ENCODE data around the gene EDC3.

The EDC3 gene

DNA sequence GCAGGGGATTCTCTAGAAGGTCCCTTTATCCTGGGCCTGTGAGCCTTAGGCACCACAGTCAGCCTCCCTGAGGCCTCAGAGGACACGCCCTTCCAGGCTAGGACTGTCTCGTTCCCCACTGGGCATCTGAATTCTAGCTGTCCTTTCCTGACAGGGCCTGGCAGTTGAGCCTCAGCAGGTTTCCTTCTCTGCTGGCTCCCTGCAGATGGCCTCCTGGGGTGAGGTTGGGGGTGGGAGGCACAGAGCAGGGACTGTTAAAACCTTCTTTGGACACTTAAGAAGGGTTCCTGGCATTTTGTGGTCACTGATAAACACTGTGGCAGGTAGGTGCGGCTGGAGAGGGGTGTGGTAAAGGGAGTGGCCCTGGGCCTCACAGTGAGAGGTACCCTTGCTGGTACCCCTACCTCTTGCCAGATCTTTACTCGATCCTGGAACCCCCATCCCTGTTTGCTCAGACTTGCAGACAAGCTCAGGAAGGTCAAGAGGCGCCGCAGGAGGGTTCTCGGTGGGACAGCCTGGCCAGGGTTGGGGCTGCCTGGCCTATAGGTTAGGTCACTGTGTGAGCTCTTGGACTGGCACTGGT, 71.7 kb downstream of the EDC3 start:
- H3K4me3 ChIP-seq = no peak overlapping the region
- no peak for DNase-seq (ENCODE audit: low spot score in 2 of 2)
- in situ Hi-C loops (cut with MboI; ENCODE audit: low sequenced_read_pairs) = loop anchor here (5.0 kb wide), 2 partner anchors 252 to 333 kb away; partner anchors contain the start of gene RPP25
- no peaks in the 10 kb centered on the region for H3K4me1 ChIP-seq
- no peaks in the 10 kb centered on the region for H3K9me3 ChIP-seq
- no peaks in the 10 kb centered on the region for H3K27me3 ChIP-seq (ENCODE audit: low read depth)
- H3K36me3 ChIP-seq (replicated peaks) = peaks cover 100% of the 10 kb centered on the region

DNA sequence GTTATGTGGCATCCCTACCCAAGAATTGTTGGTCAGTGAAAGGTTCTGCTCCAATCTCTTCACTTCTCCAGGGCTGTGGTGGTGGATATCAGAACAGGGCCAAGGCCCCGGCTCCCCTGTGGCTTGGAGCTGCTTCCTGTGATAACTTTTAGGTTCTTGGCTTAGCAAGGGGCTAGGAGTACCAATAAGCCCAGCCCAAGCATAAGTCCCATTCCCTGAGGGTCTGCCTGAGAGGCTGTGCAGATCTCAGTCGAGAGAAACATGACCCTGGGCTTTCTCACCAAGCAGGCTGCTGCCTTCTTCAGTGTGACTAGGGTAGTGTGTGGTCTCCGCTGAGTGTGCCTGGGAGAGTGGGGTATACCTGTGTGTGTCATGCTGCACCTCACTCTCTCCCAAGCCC, 73.1 kb downstream of the EDC3 start:
- in situ Hi-C loops (cut with MboI; ENCODE audit: low sequenced_read_pairs) = loop anchor here (5.0 kb wide), 2 partner anchors 250 to 335 kb away; partner anchors contain the start of gene RPP25
- no peak for DNase-seq (ENCODE audit: low spot score in 2 of 2)

DNA sequence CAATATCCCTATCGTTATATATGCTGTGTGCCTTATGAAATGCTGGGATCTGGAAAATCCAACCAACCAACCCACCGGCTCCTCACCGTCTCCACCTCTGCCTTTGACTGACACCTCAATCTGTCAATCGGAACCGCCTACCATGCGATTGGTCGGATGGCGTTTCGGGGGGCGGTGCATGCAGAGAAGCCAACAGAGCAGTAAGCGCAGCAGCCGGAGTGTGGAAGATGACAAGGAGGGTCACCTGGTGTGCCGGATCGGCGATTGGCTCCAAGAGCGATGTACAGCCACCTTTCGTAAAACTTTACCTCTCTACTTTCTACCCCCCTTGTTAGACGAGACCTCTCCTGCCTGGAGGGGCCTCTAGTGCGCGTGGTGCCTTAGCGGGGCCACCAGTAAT, 73.9 kb downstream of the EDC3 start:
- Histone ChIP-seq H3K9me3 (no peaks in the 10 kb centered on the region), H3K4me1 (peaks cover 8% of the 10 kb centered on the region), H3K36me3 (replicated peaks) (peaks cover 99% of the 10 kb centered on the region), H3K4me3 (no peak overlapping the region), H3K27me3 (ENCODE audit: low read depth) (no peaks in the 10 kb centered on the region)
- peak in 1 of 2 experiments; percentile 64 for DNase-seq (ENCODE audit: low spot score in 2 of 2)
- in situ Hi-C loops (cut with MboI; ENCODE audit: low sequenced_read_pairs) = loop anchor here (5.0 kb wide), 2 partner anchors 250 to 335 kb away; partner anchors contain the start of gene RPP25

More for the DNA sequence above, 73.1 kb downstream of the EDC3 start:
- H3K9me3 ChIP-seq = no peaks in the 10 kb centered on the region
- no peak overlapping the region for H3K4me3 ChIP-seq
- H3K36me3 ChIP-seq (replicated peaks) = peaks cover 99% of the 10 kb centered on the region
- no peaks in the 10 kb centered on the region for H3K27me3 ChIP-seq (ENCODE audit: low read depth)
- H3K4me1 ChIP-seq = 0 out of 2 replicates have a peak, but pooled peaks cover under 1% of the 10 kb centered on the region

DNA sequence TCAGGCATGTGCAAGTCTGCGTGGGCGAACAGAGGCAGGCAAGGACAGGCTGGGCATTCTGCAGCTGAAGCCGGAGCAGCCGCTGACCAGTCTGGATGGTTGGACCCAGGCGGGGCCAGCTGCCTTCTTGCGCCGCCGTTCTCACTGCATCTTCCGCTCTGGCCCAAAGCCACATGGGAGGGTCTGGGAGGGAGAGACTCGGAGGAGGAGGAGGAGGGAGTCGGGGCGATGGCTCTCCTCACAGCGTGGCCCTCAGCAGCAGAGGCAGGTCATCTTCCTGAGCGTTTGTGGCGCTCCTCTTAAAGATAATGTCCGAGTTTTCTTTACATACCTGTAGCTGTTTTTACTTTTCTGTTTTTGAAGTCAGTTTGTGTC, 74.3 kb downstream of the EDC3 start:
- in situ Hi-C loops (cut with MboI; ENCODE audit: low sequenced_read_pairs) = loop anchor here (5.0 kb wide), 2 partner anchors 249 to 336 kb away; partner anchors contain the start of gene RPP25
- Histone ChIP-seq H3K9me3 (no peaks in the 10 kb centered on the region), H3K4me3 (no peak overlapping the region), H3K27me3 (ENCODE audit: low read depth) (no peaks in the 10 kb centered on the region), H3K4me1 (peaks cover 12% of the 10 kb centered on the region), H3K36me3 (replicated peaks) (peaks cover 97% of the 10 kb centered on the region)
- no peak for DNase-seq (ENCODE audit: low spot score in 2 of 2)

DNA sequence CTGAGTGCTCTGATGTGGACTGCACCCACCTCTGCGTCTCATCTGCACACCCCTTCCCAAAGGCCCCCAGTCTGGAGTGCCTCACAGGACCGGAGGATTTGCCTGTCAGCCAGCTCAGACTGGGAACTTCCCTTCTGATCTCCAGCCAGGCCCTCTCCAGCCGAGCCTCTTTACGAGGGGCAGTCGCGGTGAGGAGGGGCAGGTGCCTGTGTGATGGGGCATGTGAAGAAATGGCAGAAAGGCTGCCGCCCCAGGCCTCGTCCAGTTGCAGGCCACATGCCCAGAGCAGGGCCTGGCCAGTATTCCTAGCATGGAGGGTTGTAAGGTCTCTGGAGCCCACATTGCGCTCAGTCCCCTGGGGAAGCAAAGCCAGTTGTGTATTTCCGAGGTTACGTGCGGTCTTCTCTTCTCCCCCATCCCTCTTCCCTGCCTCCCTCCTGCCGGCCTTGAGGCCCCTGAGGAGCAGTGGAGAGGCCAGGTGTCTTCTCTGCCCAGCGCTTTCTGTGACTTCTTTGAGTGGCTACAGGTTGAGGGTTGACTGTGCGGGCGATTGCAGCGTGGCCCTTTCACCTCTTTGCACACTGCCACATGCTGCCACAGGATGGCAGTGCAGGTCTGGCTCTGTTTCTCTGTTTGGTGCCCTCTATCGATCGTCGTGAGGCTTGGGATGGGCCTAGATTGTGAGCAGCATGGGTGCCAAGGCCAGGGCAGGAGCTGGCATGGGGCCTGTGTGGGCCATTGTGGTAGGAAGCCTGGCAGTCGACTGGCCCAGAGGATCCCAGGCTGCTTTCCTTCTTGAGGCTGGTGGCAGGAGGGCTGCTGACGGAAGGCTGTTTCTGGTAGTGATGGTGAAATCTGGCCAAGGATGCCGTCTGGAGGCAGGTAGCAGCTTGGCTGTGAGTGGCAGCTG, 74.9 kb downstream of the EDC3 start:
- in situ Hi-C loops (cut with MboI; ENCODE audit: low sequenced_read_pairs) = loop anchor here (5.0 kb wide), 2 partner anchors 249 to 336 kb away; partner anchors contain the start of gene RPP25
- Histone ChIP-seq H3K36me3 (replicated peaks) (peaks cover 95% of the 10 kb centered on the region), H3K9me3 (no peaks in the 10 kb centered on the region), H3K27me3 (ENCODE audit: low read depth) (no peaks in the 10 kb centered on the region), H3K4me1 (peaks cover 12% of the 10 kb centered on the region), H3K4me3 (no peak overlapping the region)
- DNase-seq (ENCODE audit: low spot score in 2 of 2) = peak; percentile 86 to 92

DNA sequence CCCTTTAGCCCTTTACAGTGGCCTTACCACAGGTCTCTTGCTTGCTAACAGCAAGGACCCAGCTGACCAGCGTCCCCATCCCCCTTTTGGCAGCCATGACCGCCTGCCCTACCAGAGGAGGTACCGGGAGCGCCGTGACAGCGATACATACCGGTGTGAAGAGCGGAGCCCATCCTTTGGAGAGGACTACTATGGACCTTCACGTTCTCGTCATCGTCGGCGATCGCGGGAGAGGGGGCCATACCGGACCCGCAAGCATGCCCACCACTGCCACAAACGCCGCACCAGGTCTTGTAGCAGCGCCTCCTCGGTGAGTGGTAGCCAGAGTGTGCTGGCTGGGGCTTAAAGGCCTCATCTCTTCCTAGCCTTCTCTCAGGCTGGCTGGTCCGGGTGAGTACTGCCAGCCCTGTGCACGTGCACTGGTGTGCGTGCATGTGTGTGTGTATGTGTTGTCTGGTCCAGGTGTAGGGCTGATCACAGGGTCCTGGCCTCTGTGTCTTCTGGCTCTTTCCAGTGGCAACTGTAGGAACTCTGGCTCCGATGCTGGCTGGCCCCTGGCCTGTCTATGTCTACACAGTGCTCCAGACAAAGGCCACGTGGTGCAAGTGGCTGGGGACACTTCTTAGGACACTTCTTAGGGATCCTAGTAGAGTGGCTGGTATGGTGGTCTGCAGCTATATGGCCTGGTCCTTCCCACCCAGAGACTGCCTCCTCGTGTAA, 75.7 kb downstream of the EDC3 start:
- DNase-seq (ENCODE audit: low spot score in 2 of 2) = no peak
- in situ Hi-C loops (cut with MboI; ENCODE audit: low sequenced_read_pairs) = loop anchor here (5.0 kb wide), 2 partner anchors 248 to 337 kb away; partner anchors contain the start of gene RPP25
- H3K36me3 ChIP-seq (replicated peaks) = peaks cover 89% of the 10 kb centered on the region
- no peaks in the 10 kb centered on the region for H3K27me3 ChIP-seq (ENCODE audit: low read depth)
- H3K4me1 ChIP-seq = peaks cover 12% of the 10 kb centered on the region
- no peaks in the 10 kb centered on the region for H3K9me3 ChIP-seq
- no peak overlapping the region for H3K4me3 ChIP-seq

DNA sequence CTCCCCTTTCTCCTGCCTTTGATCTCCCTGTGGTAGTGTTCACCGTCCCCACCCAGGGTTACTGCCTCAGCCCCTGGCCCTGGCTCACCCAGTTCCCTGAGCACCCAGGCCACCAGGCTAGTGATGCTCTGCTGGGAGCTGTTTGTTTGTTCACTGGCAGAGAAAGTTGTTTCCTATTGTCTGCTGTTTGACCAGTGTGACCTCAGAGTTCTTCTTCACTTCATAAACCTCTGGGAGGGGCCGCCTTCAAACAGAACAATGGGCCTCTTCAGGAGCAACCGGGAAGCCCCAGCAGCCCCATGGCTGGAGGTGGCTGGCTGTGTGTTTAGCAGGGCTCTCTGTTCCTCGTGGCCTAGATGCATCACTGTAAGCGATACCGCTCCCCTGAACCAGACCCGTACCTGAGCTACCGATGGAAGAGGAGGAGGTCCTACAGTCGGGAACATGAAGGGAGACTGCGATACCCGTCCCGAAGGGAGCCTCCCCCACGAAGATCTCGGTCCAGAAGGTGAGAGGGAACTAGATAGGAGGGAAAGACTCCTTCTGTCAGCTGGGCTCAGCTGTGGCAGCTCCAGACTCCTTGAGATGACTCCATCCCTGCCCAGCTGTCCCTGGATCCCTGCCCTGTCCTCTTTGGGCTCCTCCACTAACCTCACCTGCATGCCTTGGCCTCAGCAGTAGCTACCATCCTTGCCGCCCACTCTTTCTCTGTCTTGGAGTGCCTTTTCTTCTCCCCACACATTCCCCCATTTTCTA, 76.8 kb downstream of the EDC3 start:
- in situ Hi-C loops (cut with MboI; ENCODE audit: low sequenced_read_pairs) = no loop called here
- Histone ChIP-seq H3K36me3 (replicated peaks) (peaks cover 79% of the 10 kb centered on the region), H3K4me1 (peaks cover 12% of the 10 kb centered on the region)

DNA sequence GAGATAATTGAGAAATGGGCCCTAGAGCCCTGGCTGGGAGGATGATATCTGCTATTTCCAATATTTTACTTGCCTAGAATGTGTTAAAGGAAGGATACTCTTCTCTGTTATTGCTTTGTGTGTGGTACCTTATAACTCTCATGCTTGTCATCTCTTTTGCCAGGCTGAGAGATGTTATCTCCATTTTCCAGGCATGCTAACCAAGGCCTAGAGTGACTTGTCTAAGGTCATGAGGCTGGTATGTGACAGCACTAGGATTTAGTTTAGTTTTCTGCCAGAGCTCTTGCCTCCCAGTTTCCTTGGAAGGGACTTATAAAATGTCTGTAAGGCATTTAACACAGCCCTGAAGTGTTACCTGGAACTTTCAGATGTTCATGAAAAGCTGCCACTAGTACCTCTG, 78.8 kb downstream of the EDC3 start:
- H3K36me3 ChIP-seq (replicated peaks) = peaks cover 59% of the 10 kb centered on the region
- in situ Hi-C loops (cut with MboI; ENCODE audit: low sequenced_read_pairs) = no loop called here
- H3K9me3 ChIP-seq = no peaks in the 10 kb centered on the region

More for the DNA sequence above, 76.8 kb downstream of the EDC3 start:
- DNase-seq (ENCODE audit: low spot score in 2 of 2) = no peak
- Histone ChIP-seq H3K9me3 (no peaks in the 10 kb centered on the region), H3K27me3 (ENCODE audit: low read depth) (no peaks in the 10 kb centered on the region), H3K4me3 (no peak overlapping the region)

DNA sequence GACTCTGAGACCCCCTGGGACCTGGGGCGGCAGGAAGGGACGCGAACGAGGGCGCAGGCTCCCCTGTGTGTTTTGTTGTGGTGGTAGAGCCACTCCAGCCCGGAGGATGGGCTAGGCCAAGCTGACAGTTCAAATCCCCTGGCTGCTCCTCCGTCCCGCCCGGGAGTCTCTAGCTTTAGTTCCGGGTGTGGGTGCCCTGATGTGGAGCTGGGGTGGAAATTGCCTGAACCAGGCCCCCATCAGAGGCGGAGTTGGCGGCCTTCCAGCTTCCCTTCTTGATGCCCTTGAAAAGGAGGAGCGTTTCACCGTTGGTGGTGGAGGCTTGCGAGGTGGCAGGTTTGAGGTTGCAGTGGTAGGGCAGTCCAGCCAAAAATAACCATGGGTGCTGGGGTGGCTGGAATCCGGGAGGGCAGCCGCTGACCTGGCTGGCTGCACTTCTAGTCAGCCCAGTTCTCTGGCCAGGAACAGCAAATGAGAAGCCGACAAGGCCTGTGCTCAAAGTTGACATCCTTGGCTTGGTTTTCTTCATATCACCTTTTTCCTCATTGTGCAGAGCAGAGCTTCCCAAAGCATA, 79.4 kb downstream of the EDC3 start:
- Histone ChIP-seq H3K4me1 (peaks cover 12% of the 10 kb centered on the region), H3K36me3 (replicated peaks) (peaks cover 53% of the 10 kb centered on the region), H3K9me3 (no peaks in the 10 kb centered on the region), H3K4me3 (peak overlapping the region; percentile 99), H3K27me3 (ENCODE audit: low read depth) (no peaks in the 10 kb centered on the region)
- DNase-seq (ENCODE audit: low spot score in 2 of 2) = peak in 1 of 2 experiments; percentile 82
- in situ Hi-C loops (cut with MboI; ENCODE audit: low sequenced_read_pairs) = no loop called here

More for the DNA sequence above, 78.8 kb downstream of the EDC3 start:
- H3K27me3 ChIP-seq (ENCODE audit: low read depth) = no peaks in the 10 kb centered on the region
- peaks cover 12% of the 10 kb centered on the region for H3K4me1 ChIP-seq
- DNase-seq (ENCODE audit: low spot score in 2 of 2) = no peak
- peak overlapping the region; percentile 99 for H3K4me3 ChIP-seq

DNA sequence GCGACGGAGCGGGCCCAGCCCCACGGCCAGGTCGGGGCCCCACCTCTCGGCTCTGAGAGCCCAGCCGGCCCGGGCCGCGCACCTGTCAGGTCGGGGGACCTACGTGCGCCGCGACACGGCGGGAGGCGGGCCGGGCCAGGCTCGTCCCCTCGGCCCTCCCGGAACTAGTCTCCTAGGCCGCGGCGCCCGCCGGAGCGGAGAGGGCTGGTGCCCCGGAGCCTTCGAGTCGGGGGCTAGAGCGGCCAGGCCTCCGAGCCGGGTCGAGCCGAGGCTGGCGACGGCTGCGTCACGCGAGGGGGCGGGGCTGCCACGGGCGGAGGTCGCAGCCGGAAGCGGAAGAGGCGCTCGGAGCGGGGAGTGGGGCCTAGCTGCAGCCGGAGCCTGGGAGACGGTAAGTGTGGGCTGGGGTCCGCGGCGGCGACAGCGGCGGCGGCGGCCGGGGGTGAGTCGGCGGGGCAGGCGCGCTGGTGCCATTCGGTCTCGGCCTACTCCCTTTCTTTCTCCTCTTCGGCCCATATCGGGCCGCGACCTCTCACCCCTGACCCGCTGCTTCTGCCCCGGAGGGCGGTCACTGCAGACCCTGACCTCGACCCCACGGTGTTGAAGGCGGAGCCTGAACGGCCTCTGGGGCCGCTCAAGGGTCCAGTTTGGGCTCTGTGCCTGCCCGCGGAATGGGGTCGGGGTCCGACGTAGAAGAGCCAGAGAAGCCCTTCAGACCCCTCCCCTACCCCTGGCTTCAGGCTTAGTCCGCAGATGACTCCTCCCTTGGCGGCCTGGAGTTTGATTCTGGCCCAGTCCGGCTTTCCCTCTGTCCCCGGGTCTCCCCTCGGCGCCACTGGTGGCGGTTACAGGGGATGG, 80.1 kb downstream of the EDC3 start, which contains the start of gene CLK3:
Gene CLK3 (plus strand): TSS at position 329 of the 858 bp plus-strand sequence. CDS start 3,361 bp downstream, outside the sequence.
- Histone ChIP-seq H3K36me3 (replicated peaks) (peaks cover 46% of the 10 kb centered on the region), H3K27me3 (ENCODE audit: low read depth) (0 out of 2 replicates have a peak, but pooled peaks cover under 1% of the 10 kb centered on the region), H3K4me3 (peak within 1 kb of the TSS; percentile 99), H3K4me1 (peaks cover 12% of the 10 kb centered on the region), H3K9me3 (no peaks in the 10 kb centered on the region)
- DNase-seq (ENCODE audit: low spot score in 2 of 2) = peak; percentile 98 to 100
- in situ Hi-C loops (cut with MboI; ENCODE audit: low sequenced_read_pairs) = no loop called here

DNA sequence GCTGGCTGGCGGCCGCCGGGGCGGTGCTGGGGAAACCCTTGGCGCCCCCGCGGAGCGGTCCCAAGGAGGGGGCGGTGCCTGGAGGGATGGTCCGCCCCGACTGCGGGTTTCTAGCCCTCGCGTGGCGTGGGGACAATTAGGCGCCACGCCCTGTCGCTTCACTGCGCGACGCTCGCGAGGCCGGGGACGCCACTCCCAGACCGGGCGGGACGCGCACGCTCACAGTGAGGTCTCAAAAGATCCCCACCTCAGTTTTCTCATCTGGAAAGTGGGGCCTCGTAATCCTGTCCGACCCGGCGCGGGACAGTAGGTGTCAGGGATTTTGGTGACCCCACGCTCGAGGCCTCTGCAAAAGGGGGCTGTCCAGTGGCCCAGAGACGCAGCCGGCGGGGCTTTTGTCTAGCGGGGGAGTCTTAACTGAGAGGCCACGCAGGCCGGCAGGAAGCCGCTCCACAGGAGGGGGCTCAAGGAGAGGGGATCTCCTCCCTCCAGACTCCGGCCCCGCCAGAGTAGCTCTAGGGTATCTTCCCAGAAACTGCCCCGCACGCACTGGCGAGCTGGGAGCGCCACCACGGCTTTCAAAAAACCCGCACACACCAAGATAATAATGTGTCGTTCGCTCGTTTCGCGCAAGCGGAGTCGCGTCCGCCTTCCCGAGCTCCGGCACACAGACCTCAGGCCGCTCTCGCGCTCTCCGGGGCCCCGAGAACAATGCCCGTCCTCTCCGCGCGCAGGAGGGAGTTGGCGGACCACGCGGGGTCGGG, 80.9 kb downstream of the EDC3 start:
- Histone ChIP-seq H3K4me3 (peak overlapping the region; percentile 99), H3K36me3 (replicated peaks) (peaks cover 38% of the 10 kb centered on the region), H3K9me3 (no peaks in the 10 kb centered on the region), H3K4me1 (peaks cover 12% of the 10 kb centered on the region), H3K27me3 (ENCODE audit: low read depth) (peaks cover 4% of the 10 kb centered on the region; the same call in 1 of the 2 replicates)
- DNase-seq (ENCODE audit: low spot score in 2 of 2) = peak; percentile 83 to 92
- in situ Hi-C loops (cut with MboI; ENCODE audit: low sequenced_read_pairs) = no loop called here
